SH-SY5Y (cell line): Measurements from ENCODE around the gene MLF2.

ENCODE experiments used
- GATA2 ChIP-seq: IDR thresholded peaks from 2 replicates; pipeline ENCODE4 v1.6.1; 2011; ENCODE audit warnings: mild to moderate bottlenecking, low read depth, low read length
- GATA3 ChIP-seq: IDR thresholded peaks from 2 replicates; pipeline ENCODE4 v1.6.1; 2011; ENCODE audit warnings: low read depth, mild to moderate bottlenecking, low read length, moderate library complexity

DNA sequence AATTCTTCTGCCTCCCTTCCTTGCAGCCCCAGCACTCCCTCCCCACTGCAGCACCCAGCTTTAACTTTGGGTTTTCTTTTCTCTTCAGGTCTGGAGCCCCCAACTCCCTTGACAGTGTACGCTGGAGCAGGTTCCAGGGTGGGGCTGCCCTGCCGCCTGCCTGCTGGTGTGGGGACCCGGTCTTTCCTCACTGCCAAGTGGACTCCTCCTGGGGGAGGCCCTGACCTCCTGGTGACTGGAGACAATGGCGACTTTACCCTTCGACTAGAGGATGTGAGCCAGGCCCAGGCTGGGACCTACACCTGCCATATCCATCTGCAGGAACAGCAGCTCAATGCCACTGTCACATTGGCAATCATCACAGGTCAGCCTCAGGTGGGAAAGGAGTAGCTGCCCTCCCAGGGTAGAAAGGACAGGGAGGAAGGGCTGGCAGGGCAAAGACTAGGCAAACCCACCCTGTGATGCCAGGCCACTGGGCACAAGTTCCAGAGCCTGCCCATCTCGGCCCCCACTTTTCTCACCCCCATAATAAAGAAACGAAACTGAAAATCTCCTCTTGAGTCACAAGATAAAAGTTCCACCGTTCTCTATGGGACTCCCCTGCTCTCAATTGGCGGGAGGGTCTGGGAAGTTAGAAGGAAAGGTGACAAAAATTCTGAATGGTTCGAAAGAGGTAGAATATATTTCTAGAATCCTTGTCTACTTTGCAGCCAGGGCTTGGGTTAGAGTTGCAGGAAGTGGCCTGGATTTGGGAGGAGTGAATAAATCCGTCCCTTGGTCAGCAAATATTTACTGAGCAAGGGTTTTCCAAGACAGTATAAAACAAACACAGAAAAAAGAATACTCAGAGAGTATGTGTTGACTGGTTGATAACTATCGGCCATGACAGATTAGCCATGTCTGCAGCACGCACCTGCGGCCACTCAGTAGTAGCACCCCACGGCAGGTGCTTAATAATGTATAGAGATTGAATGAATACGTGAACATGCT is 22.5 kb upstream of the MLF2 start:
- TF ChIP-seq GATA2, result no peak
- TF ChIP-seq GATA3, result no peak
